Measurements from ENCODE around the gene PRDM1.

PRDM1 gene

DNA sequence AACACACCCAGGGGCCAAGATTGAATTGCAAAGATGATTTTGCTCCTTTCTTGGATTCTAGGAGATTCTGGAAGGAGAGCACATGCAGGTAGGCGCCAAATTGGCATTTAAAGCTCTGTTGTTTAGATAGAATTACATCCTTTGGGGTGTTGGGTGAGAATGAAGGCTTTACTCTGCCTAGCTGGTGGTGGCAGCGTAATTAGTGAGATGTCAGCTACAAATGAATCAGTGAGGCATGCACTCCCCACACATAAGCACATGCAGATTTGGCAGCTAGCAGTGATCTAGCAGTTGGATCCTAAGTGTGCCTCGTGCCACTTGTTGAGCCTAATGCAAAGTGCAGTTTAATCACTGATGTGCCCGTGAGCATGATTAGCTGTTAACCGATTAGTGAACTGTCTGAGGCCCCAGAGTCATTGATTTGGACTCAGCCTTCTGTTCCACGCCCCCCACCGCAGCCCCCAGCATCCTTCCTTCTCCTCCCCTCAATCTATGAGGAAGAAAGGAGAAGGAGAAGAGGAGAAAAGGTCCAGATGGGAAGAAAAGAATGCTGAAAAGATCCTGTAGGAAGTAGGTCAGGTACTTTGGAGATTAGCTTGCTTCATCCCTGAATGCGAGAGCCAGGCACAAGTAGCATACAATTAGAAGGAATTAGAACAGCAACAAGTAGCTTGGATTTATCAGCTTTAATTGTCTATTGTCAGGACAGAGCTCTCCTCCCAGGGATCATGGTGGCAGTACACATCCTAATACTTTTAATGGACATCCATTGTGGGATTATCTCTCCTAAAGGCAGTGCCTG, 6.0 kb upstream of the PRDM1 start:
- H3K4me3 ChIP-seq (ENCODE audit: low read depth, low read length): no peak overlapping the region
- DNase-seq (ENCODE audit: low read depth): no peak
- TF ChIP-seq, protein P1, sequence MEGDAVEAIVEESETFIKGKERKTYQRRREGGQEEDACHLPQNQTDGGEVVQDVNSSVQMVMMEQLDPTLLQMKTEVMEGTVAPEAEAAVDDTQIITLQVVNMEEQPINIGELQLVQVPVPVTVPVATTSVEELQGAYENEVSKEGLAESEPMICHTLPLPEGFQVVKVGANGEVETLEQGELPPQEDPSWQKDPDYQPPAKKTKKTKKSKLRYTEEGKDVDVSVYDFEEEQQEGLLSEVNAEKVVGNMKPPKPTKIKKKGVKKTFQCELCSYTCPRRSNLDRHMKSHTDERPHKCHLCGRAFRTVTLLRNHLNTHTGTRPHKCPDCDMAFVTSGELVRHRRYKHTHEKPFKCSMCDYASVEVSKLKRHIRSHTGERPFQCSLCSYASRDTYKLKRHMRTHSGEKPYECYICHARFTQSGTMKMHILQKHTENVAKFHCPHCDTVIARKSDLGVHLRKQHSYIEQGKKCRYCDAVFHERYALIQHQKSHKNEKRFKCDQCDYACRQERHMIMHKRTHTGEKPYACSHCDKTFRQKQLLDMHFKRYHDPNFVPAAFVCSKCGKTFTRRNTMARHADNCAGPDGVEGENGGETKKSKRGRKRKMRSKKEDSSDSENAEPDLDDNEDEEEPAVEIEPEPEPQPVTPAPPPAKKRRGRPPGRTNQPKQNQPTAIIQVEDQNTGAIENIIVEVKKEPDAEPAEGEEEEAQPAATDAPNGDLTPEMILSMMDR (conservative IDR thresholded peaks at IDR 0.05; ENCODE audit: low read depth, low read length): no peak

DNA sequence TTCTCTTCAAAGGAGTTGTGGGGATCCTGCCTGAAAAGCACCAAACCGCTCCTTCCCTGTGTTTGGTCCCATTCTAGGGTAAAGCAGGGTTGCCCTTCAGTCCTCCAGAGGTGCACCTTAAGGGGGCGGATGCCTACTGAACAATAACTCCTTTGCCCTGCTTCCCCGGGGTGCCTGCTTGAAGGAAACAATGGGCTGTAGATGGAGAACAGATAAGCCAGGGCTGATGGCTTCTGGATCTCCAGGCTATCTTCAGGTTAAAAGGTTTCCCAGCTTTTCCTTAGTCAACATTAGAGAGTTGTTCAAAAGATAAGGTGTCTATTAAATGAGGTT, 5.4 kb upstream of the PRDM1 start:
- no peak for DNase-seq (ENCODE audit: low read depth)
- TF ChIP-seq, protein P1 (conservative IDR thresholded peaks at IDR 0.05; ENCODE audit: low read depth, low read length): no peak
- no peak overlapping the region for H3K4me3 ChIP-seq (ENCODE audit: low read depth, low read length)

DNA sequence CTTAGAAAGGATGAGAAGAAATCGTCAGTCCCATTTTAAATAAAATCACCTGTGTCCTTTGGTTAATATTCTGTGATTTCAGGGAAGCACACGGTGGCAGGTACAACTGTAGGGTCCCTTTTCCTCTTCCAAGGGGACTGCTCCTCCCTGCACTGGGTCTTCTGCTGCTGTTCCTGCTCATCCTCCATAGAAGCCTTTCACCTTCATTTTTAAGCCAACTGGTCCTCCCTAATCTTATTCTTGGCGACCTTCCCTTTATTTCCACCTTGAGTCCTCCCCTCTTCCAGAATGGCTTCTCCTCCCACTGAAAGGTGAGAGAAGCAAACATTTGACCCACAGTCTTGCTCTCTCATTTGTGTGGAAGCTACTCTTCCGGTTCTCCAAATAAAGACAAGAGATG, 4.4 kb upstream of the PRDM1 start:
- H3K4me3 ChIP-seq (ENCODE audit: low read depth, low read length): no peak overlapping the region
- no peak for DNase-seq (ENCODE audit: low read depth)
- TF ChIP-seq, protein P1 (conservative IDR thresholded peaks at IDR 0.05; ENCODE audit: low read depth, low read length): no peak

DNA sequence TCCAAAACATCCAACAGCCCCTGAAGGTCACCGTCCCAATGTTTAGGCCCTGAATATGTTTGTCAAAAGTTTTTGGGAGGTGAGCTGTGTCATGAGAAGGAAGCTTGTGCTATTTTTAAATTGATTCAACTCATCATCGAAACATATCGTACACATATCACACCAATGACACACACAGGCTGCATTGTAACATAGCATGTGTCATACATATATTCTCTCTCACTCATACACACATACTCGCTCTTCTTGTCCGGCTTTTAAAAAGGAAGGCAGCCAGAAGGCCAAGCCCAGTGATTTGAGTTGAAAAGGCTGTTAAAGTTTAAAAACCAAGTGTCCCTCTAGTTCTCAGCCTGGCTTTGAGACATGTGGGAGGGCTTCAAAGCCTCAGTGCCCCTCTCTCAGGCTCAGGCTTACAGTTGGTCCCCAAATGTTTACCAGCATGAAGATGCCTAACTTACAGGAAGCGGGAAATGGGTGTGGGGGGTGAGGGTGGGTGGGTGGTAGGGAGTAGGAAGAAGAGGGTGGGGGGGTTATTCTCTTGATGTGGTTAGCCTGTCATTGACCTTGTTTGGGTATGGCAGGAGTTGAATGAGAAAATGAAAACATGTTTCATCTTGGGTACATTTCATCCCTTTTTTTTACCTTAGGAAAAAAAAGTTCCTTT, 3.3 kb upstream of the PRDM1 start:
- peak; percentile 49 for DNase-seq (ENCODE audit: low read depth)
- no peak overlapping the region for H3K4me3 ChIP-seq (ENCODE audit: low read depth, low read length)

DNA sequence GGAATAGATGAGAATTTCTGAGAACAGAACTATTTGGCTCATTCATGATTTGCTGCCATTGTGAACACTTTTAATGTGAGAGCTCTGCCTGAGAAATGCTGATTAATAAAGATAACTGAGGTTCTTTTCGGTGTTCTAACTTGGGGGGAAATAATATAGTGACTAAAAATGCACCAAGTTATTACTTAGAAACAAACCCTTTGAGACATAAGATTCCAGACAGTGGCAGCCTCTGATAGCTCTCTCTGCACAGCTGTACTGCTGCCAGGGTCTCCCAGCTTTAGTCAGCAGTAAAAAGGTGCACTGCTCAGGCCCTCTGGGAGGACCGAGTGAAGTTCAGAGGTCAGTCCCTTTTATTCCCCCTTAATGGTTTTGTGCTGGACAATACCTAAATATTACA, 2.5 kb upstream of the PRDM1 start:
- H3K4me3 ChIP-seq (ENCODE audit: low read depth, low read length): no peak overlapping the region
- TF ChIP-seq, protein P1 (conservative IDR thresholded peaks at IDR 0.05; ENCODE audit: low read depth, low read length): no peak
- DNase-seq (ENCODE audit: low read depth): no peak

More for the DNA sequence above, 3.3 kb upstream of the PRDM1 start:
- TF ChIP-seq, protein P1 (conservative IDR thresholded peaks at IDR 0.05; ENCODE audit: low read depth, low read length): no peak

DNA sequence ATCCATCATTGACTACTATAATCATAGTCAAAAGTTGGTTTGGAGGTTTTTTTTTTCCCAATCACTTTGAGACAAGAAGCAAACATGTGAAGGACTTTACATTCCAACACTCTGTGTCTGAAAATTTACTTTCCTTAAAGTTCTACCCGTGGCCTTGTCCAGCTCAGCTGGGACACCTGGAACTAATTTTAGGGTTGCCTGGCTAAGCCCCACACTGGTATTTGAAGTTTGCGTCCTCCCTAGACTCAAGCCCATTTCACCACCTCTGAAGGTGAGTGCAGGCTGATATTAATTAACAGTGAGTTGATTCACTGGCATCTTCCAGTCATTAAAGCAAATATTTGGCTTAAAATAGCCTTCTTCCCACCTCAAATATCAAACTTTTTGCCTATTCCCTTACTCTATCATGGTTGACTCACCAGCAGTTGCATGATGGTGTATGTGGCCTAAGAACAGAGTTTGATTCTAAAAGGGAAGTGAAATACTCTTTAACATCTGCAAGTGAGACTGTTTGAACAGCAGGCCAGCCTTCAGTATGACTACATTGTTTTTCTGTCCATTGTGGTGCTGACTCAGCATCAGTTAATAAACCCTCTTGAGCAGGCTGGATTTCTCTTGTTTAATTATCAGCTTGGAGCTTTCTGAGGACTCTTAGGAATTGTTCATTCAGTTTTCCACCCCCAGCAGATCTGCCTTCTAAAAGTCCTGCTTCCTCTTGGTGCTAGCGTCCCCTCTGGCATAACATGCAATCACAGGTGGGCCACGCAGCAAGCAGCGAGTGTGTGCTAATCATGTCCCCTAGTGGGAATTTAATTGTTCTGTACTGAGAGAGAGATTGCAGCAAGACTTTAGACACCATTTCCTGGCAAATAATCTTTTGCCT, 1.8 kb upstream of the PRDM1 start:
- TF ChIP-seq, protein P1 (conservative IDR thresholded peaks at IDR 0.05; ENCODE audit: low read depth, low read length): peak; percentile 92
- no peak overlapping the region for H3K4me3 ChIP-seq (ENCODE audit: low read depth, low read length)
- peak; percentile 88 for DNase-seq (ENCODE audit: low read depth)
